NAMALWA (cell line): ENCODE data around the gene RABGEF1.
A peak's percentile ranks its signal among the peaks of the same experiment; 100 is the strongest.
"Not testable (repeated sequence)": the region's sequence is repeated elsewhere in the genome, so short reads cannot be mapped to it uniquely, and the experiment has no call there.

Experiments
- DNase-seq: peaks from one replicate; pipeline ENCODE4 v3.0.0-alpha.2; 2015; ENCODE audit warnings: low spot score

The RABGEF1 gene

GRCh38 chr7:66735154-66735553 is 5.4 kb upstream of the RABGEF1 start:
- no peak for DNase-seq

- DNase-seq = no peak
These were observed 4.7 kb upstream of the RABGEF1 start for GRCh38 chr7:66735850-66736249.

GRCh38 chr7:66736892-66737291 is 3.6 kb upstream of the RABGEF1 start:
- no peak for DNase-seq

GRCh38 chr7:66737667-66738066 is 2.9 kb upstream of the RABGEF1 start:
- DNase-seq = peak; percentile 82

- DNase-seq = no peak
These were observed 1.1 kb upstream of the RABGEF1 start for GRCh38 chr7:66739477-66739876.

GRCh38 chr7:66739953-66740301 is 606 bp upstream of the RABGEF1 start:
- no peak for DNase-seq

GRCh38 chr7:66740980-66741709 is 612 bp downstream of the RABGEF1 start:
- DNase-seq = peak; percentile 72

GRCh38 chr7:66741710-66742049 is 1.1 kb downstream of the RABGEF1 start:
- no peak for DNase-seq

- not testable (repeated sequence) for DNase-seq
These were observed 1.8 kb downstream of the RABGEF1 start for GRCh38 chr7:66742298-66742697.

GRCh38 chr7:66743920-66744319 is 3.4 kb downstream of the RABGEF1 start:
- DNase-seq = no peak

GRCh38 chr7:66747385-66747784 is 6.9 kb downstream of the RABGEF1 start:
- DNase-seq = no peak

- DNase-seq = no peak
These were observed 7.5 kb downstream of the RABGEF1 start for GRCh38 chr7:66747881-66748511.

GRCh38 chr7:66748791-66749190 is 8.3 kb downstream of the RABGEF1 start:
- no peak for DNase-seq

GRCh38 chr7:66751945-66752344 is 11.4 kb downstream of the RABGEF1 start:
- DNase-seq = no peak

GRCh38 chr7:66754541-66754940 is 14.0 kb downstream of the RABGEF1 start:
- DNase-seq = no peak

GRCh38 chr7:66755059-66755458 is 14.5 kb downstream of the RABGEF1 start:
- DNase-seq = not testable (repeated sequence)

- not testable (repeated sequence) for DNase-seq
These were observed 15.7 kb downstream of the RABGEF1 start for GRCh38 chr7:66756227-66756626.

- no peak for DNase-seq
These were observed 16.4 kb downstream of the RABGEF1 start for GRCh38 chr7:66756889-66757288.

GRCh38 chr7:66757939-66758338 is 17.4 kb downstream of the RABGEF1 start:
- DNase-seq = no peak

- no peak for DNase-seq
These were observed 18.6 kb downstream of the RABGEF1 start for GRCh38 chr7:66758950-66759628.

GRCh38 chr7:66763183-66763582 is 22.6 kb downstream of the RABGEF1 start:
- not testable (repeated sequence) for DNase-seq

GRCh38 chr7:66763633-66764355 is 23.3 kb downstream of the RABGEF1 start:
- not testable (repeated sequence) for DNase-seq

- DNase-seq = not testable (repeated sequence)
These were observed 24.4 kb downstream of the RABGEF1 start for GRCh38 chr7:66764905-66765304.
